ENCODE results near the gene EML6.
"Not testable (repeated sequence)": the region's sequence is repeated elsewhere in the genome, so short reads cannot be mapped to it uniquely, and the experiment has no call there.

The EML6 gene

GRCh38 chr2:54723131-54723995 lies at the start of gene EML6:
Gene EML6, plus strand, starts transcription at chr2:54723662. Its CDS starts 1,400 bp downstream, at chr2:54725062.
- DNase-seq (ENCODE audit: low read depth in 2 of 2) = peak; percentile 94 to 96

- no peak for DNase-seq (ENCODE audit: low read depth in 2 of 2)
Measured at GRCh38 chr2:54675281-54675680, 48.2 kb upstream of the EML6 start.

DNA sequence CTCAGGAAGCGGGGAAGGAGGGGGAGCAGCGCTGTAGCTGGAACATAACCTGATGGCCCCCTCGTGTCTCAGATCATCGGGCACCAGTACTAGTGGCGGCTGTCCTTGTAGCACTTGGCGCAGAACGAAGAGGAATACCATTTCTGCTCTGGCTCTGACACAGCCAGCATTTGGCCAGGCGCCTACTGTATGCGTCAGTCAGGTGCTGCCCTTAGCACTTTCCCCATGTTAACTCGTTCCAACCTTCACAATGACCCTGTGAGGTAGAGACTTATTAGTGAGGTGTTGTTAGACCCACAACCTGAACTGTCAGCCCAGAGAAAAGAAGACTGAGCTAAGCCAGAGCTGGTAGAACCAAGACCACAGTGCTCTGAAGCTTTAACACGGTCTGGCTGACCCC lies 47.7 kb upstream of the EML6 start:
- no peak for DNase-seq (ENCODE audit: low read depth in 2 of 2)

- no peak for DNase-seq (ENCODE audit: low read depth in 2 of 2)
Measured at GRCh38 chr2:54676656-54677055, 46.8 kb upstream of the EML6 start.

DNA sequence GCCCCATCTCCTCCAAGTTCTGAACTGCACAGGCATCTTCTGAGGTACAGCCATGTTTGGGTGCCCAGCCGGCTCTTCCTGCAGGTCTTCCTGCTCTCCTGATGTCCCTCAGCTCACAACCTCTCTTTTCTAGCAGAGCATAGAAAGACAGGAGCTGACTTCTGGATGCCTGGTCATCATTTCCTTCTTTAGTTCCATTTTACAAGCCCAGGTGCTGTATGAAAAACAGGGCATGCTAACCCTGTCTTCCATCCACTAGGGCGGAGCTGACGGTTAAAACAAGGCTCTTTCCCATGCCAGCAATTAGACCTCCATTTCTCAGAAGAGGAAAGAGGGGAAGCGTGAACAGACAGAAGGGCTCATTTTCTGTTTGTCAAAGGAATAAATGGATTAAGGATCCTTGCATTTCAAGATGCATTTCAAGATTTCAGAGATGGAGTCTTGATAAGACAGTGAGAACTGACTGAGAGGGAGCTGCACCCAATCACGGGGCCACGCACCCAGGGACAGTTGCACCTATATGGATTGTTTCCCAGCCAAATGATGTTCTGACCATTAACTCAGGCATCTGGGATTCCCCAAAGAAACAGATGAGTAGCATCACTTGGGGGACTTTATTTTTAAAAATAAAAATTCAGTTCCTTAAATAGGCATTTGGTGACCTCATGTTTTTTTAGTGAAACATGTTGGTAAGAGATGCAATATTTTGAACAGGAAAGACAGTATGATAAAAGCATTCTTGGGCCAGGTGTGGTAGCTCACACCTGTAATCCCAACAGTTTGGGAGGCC lies 45.8 kb upstream of the EML6 start:
- no peak for DNase-seq (ENCODE audit: low read depth in 2 of 2)

DNA sequence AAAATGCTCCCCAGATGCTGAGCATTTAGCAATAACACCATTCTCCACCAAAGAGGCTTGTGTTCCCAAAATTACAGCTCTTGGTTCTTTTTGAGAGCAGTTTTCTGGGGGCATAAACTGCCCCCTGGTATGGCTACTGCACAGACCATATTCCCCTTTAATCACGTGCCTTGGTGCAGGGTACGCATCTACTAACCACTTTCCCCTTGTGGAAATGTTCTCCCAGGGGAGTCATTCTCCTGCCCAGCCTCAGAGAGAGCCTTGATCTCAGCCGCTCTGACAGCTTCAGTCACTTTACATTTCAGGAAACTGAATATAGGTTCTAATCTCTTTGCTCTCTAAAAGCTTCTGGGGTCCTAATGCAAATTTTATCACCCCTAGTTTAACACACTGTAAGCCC lies 44.7 kb upstream of the EML6 start:
- no peak for DNase-seq (ENCODE audit: low read depth in 2 of 2)

- no peak for DNase-seq (ENCODE audit: low read depth in 2 of 2)
Measured at GRCh38 chr2:54680397-54681041, 42.9 kb upstream of the EML6 start.

DNA sequence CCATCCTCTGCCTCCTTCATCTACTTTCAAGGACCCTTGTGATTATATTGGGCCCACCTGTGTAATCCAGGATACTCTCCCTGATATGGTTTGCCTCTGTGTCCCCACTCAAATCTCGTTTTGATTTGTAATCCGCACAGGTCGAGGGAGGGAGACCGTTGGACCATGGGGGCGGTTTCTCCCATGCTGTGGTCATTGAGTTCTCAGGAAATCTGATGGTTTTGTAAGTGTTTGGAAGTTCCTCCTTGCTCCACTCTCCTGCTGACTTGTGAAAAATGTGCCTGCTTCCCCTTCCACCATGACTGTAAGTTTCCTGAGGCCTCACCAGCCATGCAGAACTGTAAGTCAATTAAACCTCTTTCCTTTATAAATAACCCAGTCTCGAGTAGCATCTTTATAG lies 42.0 kb upstream of the EML6 start:
- no peak for DNase-seq (ENCODE audit: low read depth in 2 of 2)

DNA sequence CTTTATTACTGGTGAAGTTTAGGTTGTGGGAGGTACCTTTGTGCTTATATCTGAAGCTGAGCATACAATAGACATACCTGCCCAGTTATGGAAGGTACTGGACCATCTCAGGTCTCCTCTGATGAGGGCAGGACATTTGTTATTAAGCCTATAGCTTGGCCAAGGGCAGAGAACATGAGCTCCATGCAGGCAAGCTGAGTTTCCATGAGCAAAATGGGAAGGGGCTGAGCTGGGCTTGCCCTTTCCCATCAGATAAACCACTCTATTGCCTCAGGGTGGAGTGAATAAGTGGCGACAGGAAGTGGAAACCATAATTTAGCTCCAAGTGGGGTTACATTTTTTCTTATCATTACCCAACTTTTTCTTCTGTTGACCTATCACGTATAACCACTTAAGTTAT lies 39.9 kb upstream of the EML6 start:
- no peak for DNase-seq (ENCODE audit: low read depth in 2 of 2)

GRCh38 chr2:54685263-54685775 lies 38.1 kb upstream of the EML6 start:
- no peak for DNase-seq (ENCODE audit: low read depth in 2 of 2)

GRCh38 chr2:54687595-54688152 lies 35.8 kb upstream of the EML6 start:
- no peak for DNase-seq (ENCODE audit: low read depth in 2 of 2)

- no peak for DNase-seq (ENCODE audit: low read depth in 2 of 2)
Measured at GRCh38 chr2:54691445-54692135, 31.9 kb upstream of the EML6 start.

- no peak for DNase-seq (ENCODE audit: low read depth in 2 of 2)
Measured at GRCh38 chr2:54692556-54692955, 30.9 kb upstream of the EML6 start.

DNA sequence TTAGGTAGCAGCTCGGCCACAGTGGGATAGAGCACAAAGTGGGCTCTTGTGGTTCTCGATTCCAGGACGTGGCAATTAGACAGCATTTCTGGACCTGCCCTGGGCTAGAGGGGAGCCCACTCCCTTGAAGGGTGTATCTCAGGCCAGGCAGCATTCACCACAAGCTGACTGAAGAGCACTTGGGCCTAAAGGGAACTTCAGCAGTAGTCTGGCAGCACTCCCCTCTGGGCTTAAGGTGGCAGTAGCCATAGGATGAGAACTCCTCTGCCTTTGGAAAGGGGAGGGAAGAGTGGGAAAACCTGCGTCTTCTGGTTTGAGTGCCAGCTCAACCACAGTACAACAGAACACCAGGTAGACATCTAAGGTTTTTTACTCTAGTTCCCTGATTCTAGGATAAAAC lies 28.1 kb upstream of the EML6 start:
- DNase-seq (ENCODE audit: low read depth in 2 of 2) = no peak

DNA sequence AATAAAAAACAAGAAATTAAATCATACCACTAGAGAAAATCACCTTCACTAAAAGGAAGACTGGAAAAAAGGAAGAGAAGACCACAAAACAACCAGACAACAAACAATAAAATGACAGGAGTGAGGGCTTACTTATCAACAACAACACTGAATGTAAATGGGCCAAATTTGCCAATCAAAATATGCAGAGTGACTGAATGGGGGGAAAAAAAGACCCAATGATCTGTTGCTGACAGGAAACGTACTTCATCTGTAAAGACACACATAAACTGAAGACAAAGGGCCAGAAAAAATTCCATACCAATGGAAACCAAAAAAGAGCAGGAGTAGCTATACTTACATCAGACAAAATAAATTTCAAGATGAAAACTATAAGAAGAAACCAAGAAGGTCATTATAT lies 25.5 kb upstream of the EML6 start:
- DNase-seq (ENCODE audit: low read depth in 2 of 2) = no peak

- not testable (repeated sequence) for DNase-seq (ENCODE audit: low read depth in 2 of 2)
Measured at GRCh38 chr2:54698926-54699325, 24.5 kb upstream of the EML6 start.

DNA sequence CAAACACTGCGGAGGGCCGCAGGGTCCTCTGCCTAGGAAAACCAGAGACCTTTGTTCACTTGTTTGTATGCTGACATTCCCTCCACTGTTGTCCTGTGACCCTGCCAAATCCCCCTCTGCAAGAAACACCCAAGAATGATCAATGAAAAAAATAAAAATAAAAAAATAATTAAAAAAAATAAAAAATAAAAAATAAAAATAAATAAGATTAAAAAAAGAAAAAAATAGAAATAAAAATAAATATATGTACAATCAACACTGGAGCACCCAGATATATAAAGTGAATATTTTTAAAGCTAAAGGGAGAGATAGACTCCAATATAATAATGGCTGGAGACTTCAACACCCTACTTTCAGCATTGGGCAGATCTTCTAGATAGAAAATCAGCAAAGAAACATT lies 23.8 kb upstream of the EML6 start:
- DNase-seq (ENCODE audit: low read depth in 2 of 2) = no peak

- no peak for DNase-seq (ENCODE audit: low read depth in 2 of 2)
Measured at GRCh38 chr2:54701029-54701428, 22.4 kb upstream of the EML6 start.

DNA sequence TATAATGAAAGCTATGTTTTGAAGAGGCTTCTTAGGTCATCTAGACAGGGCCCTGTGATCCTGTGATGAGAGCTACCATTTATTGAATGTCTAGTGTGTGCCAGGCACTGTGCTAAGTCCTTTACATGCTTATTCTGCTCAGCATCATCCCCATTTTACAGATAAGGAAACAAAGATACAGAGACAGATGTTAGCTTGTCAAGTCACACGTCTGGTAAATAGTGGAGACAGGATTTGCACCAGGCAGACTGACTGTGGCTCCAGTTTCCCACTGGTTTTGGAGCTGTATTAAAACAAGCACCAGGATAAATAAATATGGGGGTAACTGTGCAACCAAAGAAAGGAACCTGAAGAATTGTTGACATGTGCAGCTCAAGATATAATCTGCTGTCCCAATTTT lies 19.2 kb upstream of the EML6 start:
- no peak for DNase-seq (ENCODE audit: low read depth in 2 of 2)

DNA sequence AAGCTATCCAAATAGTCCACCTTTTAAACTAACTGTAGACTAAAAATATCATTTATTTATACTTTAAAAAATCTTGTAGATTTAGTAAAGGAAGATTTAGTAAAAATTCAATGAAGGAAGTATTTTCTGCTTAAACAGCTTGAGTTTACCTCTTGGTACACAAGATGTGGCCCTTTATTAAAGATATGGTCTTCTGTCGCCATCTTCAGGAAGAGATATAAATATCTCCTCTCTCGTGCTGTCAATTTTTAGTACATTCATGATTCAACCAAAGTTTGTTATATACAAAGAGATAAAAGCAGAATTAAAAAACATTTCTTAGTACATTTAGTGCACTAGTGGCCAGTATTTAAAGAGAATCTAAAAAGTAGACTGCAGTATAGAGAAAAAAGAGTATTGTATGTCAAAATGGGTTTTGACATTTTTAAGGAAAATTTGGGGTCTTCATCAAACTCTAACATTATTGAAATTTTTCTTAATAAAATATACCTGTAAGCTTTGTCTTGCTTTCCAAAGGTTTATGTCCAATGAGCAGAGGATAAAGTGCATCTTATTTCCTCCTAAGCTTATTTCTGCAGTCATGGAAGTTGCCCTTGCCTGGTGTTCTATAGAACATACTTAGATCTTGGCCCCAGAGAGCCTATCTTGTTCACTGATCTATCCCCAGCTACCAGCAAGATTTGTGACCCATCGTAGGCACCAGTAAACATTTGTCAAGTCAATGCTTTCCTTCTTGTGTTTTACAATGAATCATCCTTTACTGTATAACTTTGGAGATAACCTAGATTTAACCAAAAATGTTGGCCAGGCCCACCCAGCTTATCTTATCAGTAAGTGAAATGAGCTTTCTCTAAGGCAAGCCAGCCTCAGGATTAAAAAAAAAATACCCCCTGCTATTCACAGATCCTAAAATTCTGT lies 18.5 kb upstream of the EML6 start:
- DNase-seq (ENCODE audit: low read depth in 2 of 2) = peak; percentile 38 to 54

Measured in fibroblast of skin of left quadriceps (primary cell).